ENCODE measurements around the gene CCDC88A.
"Not testable (repeated sequence)": the region's sequence is repeated elsewhere in the genome, so short reads cannot be mapped to it uniquely, and the experiment has no call there.

The CCDC88A gene

DNA sequence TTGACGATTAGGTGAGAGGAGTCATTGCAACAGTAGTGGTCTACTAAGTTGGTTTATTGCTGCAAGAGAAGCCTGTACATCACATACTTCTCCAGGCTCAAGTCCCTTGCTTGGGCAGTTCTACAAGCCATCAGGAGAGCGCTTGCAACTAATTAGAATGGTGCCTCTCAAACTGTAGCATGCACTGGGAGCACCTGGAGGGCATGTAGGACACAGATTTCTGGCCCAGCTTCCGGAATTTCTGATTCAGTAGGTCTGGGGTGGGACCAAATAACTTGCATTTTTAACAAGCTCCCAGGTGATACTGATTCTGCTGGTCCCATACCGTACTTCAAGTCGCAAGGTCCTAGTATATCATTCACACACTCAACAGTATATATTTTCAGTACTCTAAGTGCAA lies 34.5 kb upstream of the CCDC88A start:
- TF ChIP-seq, protein P1, sequence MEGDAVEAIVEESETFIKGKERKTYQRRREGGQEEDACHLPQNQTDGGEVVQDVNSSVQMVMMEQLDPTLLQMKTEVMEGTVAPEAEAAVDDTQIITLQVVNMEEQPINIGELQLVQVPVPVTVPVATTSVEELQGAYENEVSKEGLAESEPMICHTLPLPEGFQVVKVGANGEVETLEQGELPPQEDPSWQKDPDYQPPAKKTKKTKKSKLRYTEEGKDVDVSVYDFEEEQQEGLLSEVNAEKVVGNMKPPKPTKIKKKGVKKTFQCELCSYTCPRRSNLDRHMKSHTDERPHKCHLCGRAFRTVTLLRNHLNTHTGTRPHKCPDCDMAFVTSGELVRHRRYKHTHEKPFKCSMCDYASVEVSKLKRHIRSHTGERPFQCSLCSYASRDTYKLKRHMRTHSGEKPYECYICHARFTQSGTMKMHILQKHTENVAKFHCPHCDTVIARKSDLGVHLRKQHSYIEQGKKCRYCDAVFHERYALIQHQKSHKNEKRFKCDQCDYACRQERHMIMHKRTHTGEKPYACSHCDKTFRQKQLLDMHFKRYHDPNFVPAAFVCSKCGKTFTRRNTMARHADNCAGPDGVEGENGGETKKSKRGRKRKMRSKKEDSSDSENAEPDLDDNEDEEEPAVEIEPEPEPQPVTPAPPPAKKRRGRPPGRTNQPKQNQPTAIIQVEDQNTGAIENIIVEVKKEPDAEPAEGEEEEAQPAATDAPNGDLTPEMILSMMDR (conservative IDR thresholded peaks at IDR 0.05; ENCODE audit: control insufficient read depth, insufficient read depth, low read depth, low read length): no peak
- H3K4me3 ChIP-seq (ENCODE audit: control insufficient read depth, low read depth, low read length): no peak overlapping the region
- no peak for DNase-seq (ENCODE audit: low read depth)

DNA sequence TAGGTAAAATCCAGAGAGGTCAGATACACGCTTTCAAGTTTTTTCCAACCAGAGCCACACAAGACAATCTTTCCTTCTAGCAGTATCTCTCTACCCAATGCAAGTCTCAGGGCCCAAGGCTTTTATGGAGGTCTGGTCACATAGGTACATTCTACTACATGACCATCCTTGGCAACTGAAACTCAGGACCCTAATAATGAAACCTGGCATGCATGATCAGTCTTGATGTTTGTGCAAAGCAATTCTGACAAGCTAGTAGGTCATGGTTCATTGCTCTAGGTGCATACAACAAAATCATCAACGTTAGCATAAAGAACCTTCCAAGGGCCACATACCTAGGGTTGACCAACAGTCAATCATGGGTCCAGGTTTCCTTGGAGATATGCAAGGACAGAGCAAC lies 33.2 kb upstream of the CCDC88A start:
- no peak for DNase-seq (ENCODE audit: low read depth)
- TF ChIP-seq, protein P1 (conservative IDR thresholded peaks at IDR 0.05; ENCODE audit: control insufficient read depth, insufficient read depth, low read depth, low read length): no peak
- H3K4me3 ChIP-seq (ENCODE audit: control insufficient read depth, low read depth, low read length): no peak overlapping the region

DNA sequence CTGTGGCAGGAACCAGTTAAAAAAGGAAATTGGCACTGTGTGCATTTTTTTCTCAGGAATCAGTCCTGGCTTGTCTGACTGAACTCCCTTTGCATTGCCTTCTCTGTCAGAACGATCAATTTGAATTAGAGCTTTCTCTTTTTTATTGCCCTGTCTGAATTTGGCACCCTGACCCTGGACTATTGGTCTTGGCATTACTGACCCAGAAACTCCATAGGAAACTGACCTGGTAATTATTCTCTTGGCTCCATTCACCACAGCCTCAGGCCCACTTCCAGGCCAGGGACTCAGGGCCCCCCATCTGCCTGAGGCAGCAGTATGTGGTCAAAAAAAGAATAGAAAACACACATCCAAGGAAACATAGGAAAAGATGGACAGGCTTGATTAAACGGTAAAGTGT lies 32.0 kb upstream of the CCDC88A start:
- no peak for DNase-seq (ENCODE audit: low read depth)
- H3K4me3 ChIP-seq (ENCODE audit: control insufficient read depth, low read depth, low read length): no peak overlapping the region
- TF ChIP-seq, protein P1 (conservative IDR thresholded peaks at IDR 0.05; ENCODE audit: control insufficient read depth, insufficient read depth, low read depth, low read length): no peak

DNA sequence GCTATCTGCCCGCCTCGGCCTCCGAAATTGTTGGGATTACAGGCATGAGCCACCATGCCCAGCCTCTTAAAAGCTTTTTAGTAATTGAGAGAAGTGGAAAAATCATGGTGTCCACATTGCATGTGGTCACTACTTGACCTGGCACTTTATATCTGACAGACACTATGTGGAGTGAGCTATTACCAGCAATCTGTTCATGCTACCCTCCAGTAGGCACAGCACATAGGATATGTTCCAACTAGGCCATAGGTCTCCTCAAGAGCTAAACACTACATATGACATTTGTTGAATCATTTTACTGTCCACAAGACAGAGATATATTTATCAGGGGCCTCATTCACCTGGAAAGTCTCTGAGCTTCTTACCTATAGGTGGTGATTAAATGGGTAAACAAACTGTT lies 30.4 kb upstream of the CCDC88A start:
- H3K4me3 ChIP-seq (ENCODE audit: control insufficient read depth, low read depth, low read length); DNase-seq (ENCODE audit: low read depth): not testable (repeated sequence)

DNA sequence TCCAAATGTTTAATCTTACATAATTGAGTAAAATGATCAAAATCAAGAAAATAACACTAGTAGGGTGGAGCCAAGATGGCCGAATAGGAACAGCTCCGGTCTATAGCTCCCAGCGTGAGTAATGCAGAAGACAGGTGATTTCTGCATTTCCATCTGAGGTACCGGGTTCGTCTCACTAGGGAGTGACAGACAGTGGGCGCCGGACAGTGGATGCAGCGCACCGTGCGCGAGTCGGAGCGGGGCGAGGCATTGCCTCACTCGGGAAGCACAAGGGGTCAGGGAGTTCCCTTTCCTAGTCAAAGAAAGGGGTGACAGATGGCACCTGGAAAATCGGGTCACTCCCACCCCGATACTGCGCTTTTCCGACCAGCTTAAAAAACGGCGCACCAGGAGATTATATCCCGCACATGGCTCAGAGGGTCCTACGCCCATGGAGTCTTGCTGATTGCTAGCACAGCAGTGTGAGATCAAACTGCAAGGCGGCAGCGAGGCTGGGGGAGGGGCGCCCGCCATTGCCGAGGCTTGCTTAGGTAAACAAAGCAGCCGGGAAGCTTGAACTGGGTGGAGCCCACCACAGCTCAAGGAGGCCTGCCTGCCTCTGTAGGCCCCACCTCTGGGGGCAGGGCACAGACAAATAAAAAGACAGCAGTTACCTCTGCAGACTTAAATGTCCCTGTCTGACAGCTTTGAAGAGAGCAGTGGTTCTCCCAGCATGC lies 22.5 kb upstream of the CCDC88A start:
- not testable (repeated sequence) for DNase-seq (ENCODE audit: low read depth); H3K4me3 ChIP-seq (ENCODE audit: control insufficient read depth, low read depth, low read length)

DNA sequence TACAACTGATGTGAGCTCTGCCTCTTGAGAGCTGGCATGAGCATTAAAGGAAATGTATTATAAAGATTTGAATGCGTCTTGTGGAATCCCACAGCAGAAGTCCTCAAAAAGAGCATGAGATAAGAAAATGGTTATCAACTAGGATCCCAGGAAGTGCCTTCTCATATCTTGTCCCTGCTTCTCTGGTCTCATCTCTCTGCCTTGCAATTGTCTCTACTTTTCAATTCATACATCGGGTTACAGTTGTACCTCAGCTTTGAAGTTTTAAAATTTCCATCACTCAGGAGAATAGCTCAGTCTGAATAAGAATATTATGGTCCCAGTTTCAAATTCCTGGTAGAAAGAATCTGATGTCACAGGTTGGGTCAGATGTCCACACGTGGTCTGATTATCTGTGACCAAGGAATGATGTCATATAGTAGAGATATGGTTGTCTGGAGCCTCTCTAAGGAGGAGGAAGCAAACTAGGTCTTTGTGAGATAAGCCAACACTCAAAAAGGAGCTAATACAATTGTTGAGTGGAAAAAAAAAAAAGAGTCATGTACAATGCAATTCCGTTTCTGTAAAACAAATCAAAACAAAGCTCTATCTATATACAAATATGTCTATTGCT lies 21.7 kb upstream of the CCDC88A start:
- DNase-seq (ENCODE audit: low read depth): no peak
- TF ChIP-seq, protein P1 (conservative IDR thresholded peaks at IDR 0.05; ENCODE audit: control insufficient read depth, insufficient read depth, low read depth, low read length): no peak
- no peak overlapping the region for H3K4me3 ChIP-seq (ENCODE audit: control insufficient read depth, low read depth, low read length)

DNA sequence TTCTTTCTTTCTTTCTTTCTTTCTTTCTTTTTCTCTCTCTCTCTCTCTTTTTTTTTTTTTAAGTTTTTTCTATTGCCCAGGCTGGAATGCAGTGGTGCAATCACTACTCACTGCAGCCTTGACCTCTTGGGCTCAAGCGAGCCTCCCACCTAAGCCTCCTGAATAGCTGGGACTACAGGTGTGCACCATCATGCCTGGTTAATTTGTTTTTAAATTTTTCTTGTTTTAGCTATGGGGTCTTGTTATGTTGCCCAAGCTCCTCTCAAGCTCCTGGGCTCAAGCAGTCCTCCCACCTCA lies 19.4 kb upstream of the CCDC88A start:
- H3K4me3 ChIP-seq (ENCODE audit: control insufficient read depth, low read depth, low read length): no peak overlapping the region
- TF ChIP-seq, protein P1 (conservative IDR thresholded peaks at IDR 0.05; ENCODE audit: control insufficient read depth, insufficient read depth, low read depth, low read length): no peak
- no peak for DNase-seq (ENCODE audit: low read depth)
